PC-9 (cell line): ENCODE measurements around the gene ZNF655.

Source experiments
- CTCF ChIP-seq: fragments of 200-600 bp; sonication (generic); conservative IDR thresholded peaks from 2 replicates; pipeline ENCODE4 v1.6.1; 2017; ENCODE audit warnings: mixed run types, antibody characterized with exemption, mild to moderate bottlenecking, moderate library complexity
- EZH2 ChIP-seq: fragments of 200-600 bp; sonication (generic); IDR thresholded peaks from 2 replicates; pipeline ENCODE4 v1.8.0; 2017; ENCODE audit warnings: antibody characterized with exemption, low read depth

DNA sequence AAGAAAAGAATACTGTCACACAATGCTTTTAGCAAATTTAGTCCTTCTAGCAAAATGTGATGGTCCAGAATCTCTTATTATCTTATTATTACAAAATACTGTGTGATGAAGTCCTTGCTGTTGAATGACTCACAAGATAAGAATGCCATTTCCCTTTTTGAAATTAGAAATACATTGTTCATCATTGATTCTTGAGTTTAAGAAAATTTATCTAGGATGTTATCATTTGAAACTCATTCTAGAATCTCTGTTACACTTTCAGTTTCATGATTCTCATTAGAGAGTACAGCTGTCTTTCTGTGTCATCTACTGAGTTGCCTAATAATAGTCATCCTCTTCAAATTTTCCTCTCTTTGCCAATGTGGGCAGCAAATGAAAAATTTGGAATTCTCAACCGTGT lies 44.4 kb upstream of the ZNF655 start:
- TF ChIP-seq CTCF (no peak), EZH2 (no peak)
